Loucy (cell line): ENCODE measurements around the gene HIGD1A.

Experiments used
- H2AFZ ChIP-seq: fragments of 200-600 bp; sonication (generic); 2 replicates; pipeline ENCODE4 v1.6.0; 2016; ENCODE audit warnings: antibody characterized with exemption, mild to moderate bottlenecking, low read length, moderate library complexity
- H3F3A ChIP-seq: fragments of 200-600 bp; 2 replicates; pipeline ENCODE4 v1.6.0; 2016; ENCODE audit warnings: antibody characterized with exemption, low read depth, mild to moderate bottlenecking
- H3K27me3 ChIP-seq: fragments of 200-600 bp; sonication (generic); 2 replicates; pipeline ENCODE4 v1.6.1; 2014; ENCODE audit warnings: low read length, mild to moderate bottlenecking; ENCODE audit not compliant: insufficient read depth, poor library complexity, severe bottlenecking
- H3K36me3 ChIP-seq: fragments of 200-600 bp; sonication (generic); 2 replicates; pipeline ENCODE4 v1.6.1; 2016; ENCODE audit warnings: low read length; ENCODE audit not compliant: insufficient read depth
- H3K4me1 ChIP-seq: fragments of 200-600 bp; sonication (generic); 2 replicates; pipeline ENCODE4 v1.5.1; 2014; ENCODE audit warnings: low read length, mild to moderate bottlenecking; ENCODE audit not compliant: insufficient read depth, poor library complexity, severe bottlenecking
- H3K4me2 ChIP-seq: fragments of 200-600 bp; sonication (generic); 2 replicates; pipeline ENCODE4 v1.6.0; 2014; ENCODE audit warnings: antibody characterized with exemption, low read length, low read depth, mild to moderate bottlenecking; ENCODE audit not compliant: poor library complexity, severe bottlenecking
- H3K4me3 ChIP-seq: fragments of 200-600 bp; sonication (generic); 2 replicates; pipeline ENCODE4 v1.5.1; 2014; ENCODE audit warnings: low read length, mild to moderate bottlenecking, mixed read lengths; ENCODE audit not compliant: poor library complexity, severe bottlenecking
- H3K79me2 ChIP-seq: fragments of 200-600 bp; sonication (generic); 2 replicates; pipeline ENCODE4 v1.6.1; 2014; ENCODE audit warnings: low read length; ENCODE audit not compliant: insufficient read depth
- H3K9ac ChIP-seq: fragments of 200-600 bp; sonication (generic); 2 replicates; pipeline ENCODE4 v1.6.0; 2014; ENCODE audit warnings: mild to moderate bottlenecking, low read depth, low read length, moderate library complexity; ENCODE audit not compliant: poor library complexity, severe bottlenecking
- H3K9me2 ChIP-seq: fragments of 200-600 bp; sonication (generic); replicated peaks from 2 replicates; pipeline ENCODE4 v1.6.1; 2016; ENCODE audit warnings: low read depth, low read length, mixed read lengths
- H3K9me3 ChIP-seq: fragments of 200-600 bp; sonication (generic); 2 replicates; pipeline ENCODE4 v1.6.1; 2014; ENCODE audit warnings: mild to moderate bottlenecking, antibody characterized with exemption, low read length, low read depth; ENCODE audit not compliant: insufficient read depth
- H4K20me1 ChIP-seq: fragments of 200-600 bp; sonication (generic); 2 replicates; pipeline ENCODE4 v1.6.0; 2014; ENCODE audit warnings: antibody characterized with exemption, low read length, mild to moderate bottlenecking; ENCODE audit not compliant: insufficient read depth, poor library complexity, severe bottlenecking
- CTCF ChIP-seq: fragments of 200-600 bp; sonication (generic); conservative IDR thresholded peaks from 2 replicates; pipeline ENCODE4 v1.5.1; 2014; ENCODE audit warnings: mild to moderate bottlenecking, antibody characterized with exemption, low read length
- EZH2phosphoT487 ChIP-seq: fragments of 200-600 bp; IDR thresholded peaks from 2 replicates; pipeline ENCODE4 v1.6.1; 2018; ENCODE audit warnings: antibody characterized with exemption, mild to moderate bottlenecking, moderate library complexity, borderline replicate concordance

HIGD1A gene

GRCh38 chr3:42780892-42781700, 23.2 kb downstream of the HIGD1A start:
- no peaks in the 10 kb centered on the region for H3K79me2 ChIP-seq
- H3K4me1 ChIP-seq = no peaks in the 10 kb centered on the region
- H3K27me3 ChIP-seq = no peaks in the 10 kb centered on the region
- H3K4me2 ChIP-seq = no peak overlapping the region
- H3K9me3 ChIP-seq = no peaks in the 10 kb centered on the region
- TF ChIP-seq CTCF (peak; percentile 80), EZH2phosphoT487 (no peak)
- no peaks in the 10 kb centered on the region for H3K9me2 ChIP-seq
- no peaks in the 10 kb centered on the region for H4K20me1 ChIP-seq
- H2AFZ ChIP-seq = no peak overlapping the region
- no peaks in the 10 kb centered on the region for H3F3A ChIP-seq
- H3K4me3 ChIP-seq = no peak overlapping the region
- no peak overlapping the region for H3K9ac ChIP-seq
- H3K36me3 ChIP-seq = peaks cover 6% of the 10 kb centered on the region; the same call in 1 of the 2 replicates

- TF ChIP-seq CTCF (no peak), EZH2phosphoT487 (no peak)
- no peak overlapping the region for H3K9ac ChIP-seq
- peaks cover 6% of the 10 kb centered on the region; the same call in 1 of the 2 replicates for H3K36me3 ChIP-seq
- H4K20me1 ChIP-seq = no peaks in the 10 kb centered on the region
- H2AFZ ChIP-seq = no peak overlapping the region
- no peaks in the 10 kb centered on the region for H3K9me3 ChIP-seq
- no peak overlapping the region for H3K4me3 ChIP-seq
- no peaks in the 10 kb centered on the region for H3K4me1 ChIP-seq
- no peaks in the 10 kb centered on the region for H3F3A ChIP-seq
- no peaks in the 10 kb centered on the region for H3K79me2 ChIP-seq
- H3K9me2 ChIP-seq = no peaks in the 10 kb centered on the region
- no peaks in the 10 kb centered on the region for H3K27me3 ChIP-seq
- no peak overlapping the region for H3K4me2 ChIP-seq
Observed at GRCh38 chr3:42780398-42780797, 23.9 kb downstream of the HIGD1A start.

- Histone ChIP-seq H3K9me3 (no peaks in the 10 kb centered on the region), H3K79me2 (no peaks in the 10 kb centered on the region), H3K27me3 (no peaks in the 10 kb centered on the region), H3K9ac (no peak overlapping the region), H3K36me3 (peaks cover 6% of the 10 kb centered on the region; the same call in 1 of the 2 replicates), H3F3A (no peaks in the 10 kb centered on the region), H2AFZ (no peak overlapping the region), H3K4me2 (no peak overlapping the region), H3K9me2 (no peaks in the 10 kb centered on the region), H3K4me3 (no peak overlapping the region), H4K20me1 (no peaks in the 10 kb centered on the region), H3K4me1 (no peaks in the 10 kb centered on the region)
- TF ChIP-seq CTCF (no peak), EZH2phosphoT487 (no peak)
Observed at GRCh38 chr3:42778644-42779043, 25.6 kb downstream of the HIGD1A start.
